ENCODE results near the gene NCAM1. TPM values are rescaled to one million over a fixed set of nuclear protein-coding genes. Genes with fewer than 3 reads are reported as not detected.

The NCAM1 gene
- total and polyA plus RNA-seq, 9 of the 15 experiments (the other 6 are each of a cell fraction or from before 2014, with no cell fraction given): 0.09 to 0.23 TPM; not detected in 7

DNA sequence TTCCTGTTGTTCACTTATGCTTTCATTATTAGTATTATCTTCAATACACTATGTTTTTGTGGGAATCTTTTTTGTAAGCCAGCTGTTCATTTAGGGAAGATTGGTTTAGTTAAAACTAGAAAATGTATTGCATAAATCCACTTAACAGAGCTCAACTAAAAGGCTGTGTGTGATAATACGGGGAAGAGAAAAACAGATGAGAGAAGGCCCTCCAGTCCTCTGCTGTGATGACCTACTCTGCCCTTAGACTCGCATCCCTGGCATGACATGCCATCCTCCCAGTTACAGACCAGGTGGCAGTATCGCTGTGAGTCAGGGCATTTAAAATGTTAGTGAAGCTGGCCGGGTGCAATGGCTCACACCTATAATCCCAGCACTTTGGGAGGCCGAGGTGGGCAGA is 179.8 kb downstream of the NCAM1 start:
- H3K9ac ChIP-seq (ENCODE audit: insufficient read depth in 1 of 2, low read depth in 2 of 2, low read length in 2 of 2): no peak overlapping the region

DNA sequence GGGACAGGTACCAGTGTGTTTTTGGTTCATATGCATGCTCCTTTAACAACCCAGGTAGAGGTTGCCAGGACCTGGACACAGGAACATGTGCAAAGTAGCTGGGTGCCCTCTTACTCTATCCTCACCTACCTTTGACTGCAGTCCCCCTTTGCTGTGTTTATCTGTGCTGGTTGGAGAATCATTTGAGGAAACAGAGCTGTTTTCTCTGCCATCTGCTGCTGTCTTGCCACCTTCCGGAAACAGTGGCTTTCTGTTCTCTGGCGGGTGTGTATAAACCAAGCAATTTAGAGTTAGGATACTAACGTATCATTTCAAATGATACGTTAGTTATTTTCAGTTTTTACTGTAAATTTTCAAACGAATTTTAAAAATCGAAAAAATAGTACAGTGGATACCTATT is 181.3 kb downstream of the NCAM1 start:
- in situ Hi-C loops (cut with MboI): no loop called here
- POLR2A ChIA-PET: no interaction called here

More for the DNA sequence above, 179.8 kb downstream of the NCAM1 start:
- no peak for DNase-seq (ENCODE audit: extremely low read depth in 1 of 4, low spot score in 3 of 4)
- intact Hi-C loops (cut with micrococcal nuclease): no loop called here
- WGBS (ENCODE audit: insufficient coverage, low coverage, missing lambda C conversion rate): 0% methylated on average over 5 of the region's 5 CpGs
- no peaks in the 10 kb centered on the region for H3K36me3 ChIP-seq (ENCODE audit: control insufficient read depth, insufficient read depth, low read length)
- H2AFZ ChIP-seq (ENCODE audit: low read depth, low read length): no peak overlapping the region
- H3K4me1 ChIP-seq (replicated peaks in 1 of 2; ENCODE audit: control insufficient read depth in 2 of 2, insufficient read depth in 2 of 2, low read length in 2 of 2): no peaks in the 10 kb centered on the region
- in situ Hi-C loops (cut with MboI): no loop called here
- H3K27me3 ChIP-seq (ENCODE audit: control insufficient read depth in 2 of 2, insufficient read depth in 2 of 2, low read length in 2 of 2): peaks cover 6 to 25% of the 10 kb centered on the region in 2 experiments; a peak in 4 of 5 replicates
- no peaks in the 10 kb centered on the region for H3K9me3 ChIP-seq (replicated peaks; ENCODE audit: control insufficient read depth, insufficient read depth, low read depth, low read length)
- FAIRE-seq: no peak
- ChIA-PET POLR2A (interaction anchor here (0.6 kb wide), 1 partner anchor 428 kb away, joined by 3 read pairs; no protein-coding TSS in a partner anchor), CTCF (ENCODE audit: low intra/inter-chr PET ratio) (no interaction called here)
- no peak for ATAC-seq
- H3K4me3 ChIP-seq: no peak overlapping the region
- H3K27ac ChIP-seq (ENCODE audit: extremely low read depth, low read depth, low read length): no peak overlapping the region
- TF ChIP-seq SAP30 (IDR thresholded peaks at IDR 0.05; ENCODE audit: borderline replicate concordance, insufficient read depth, low read depth, low read length, poor library complexity, severe bottlenecking) (no peak), TBL1XR1 (IDR thresholded peaks at IDR 0.05; ENCODE audit: low read length in 2 of 2) (no peak)
- no peaks in the 10 kb centered on the region for H3K79me2 ChIP-seq (ENCODE audit: control insufficient read depth, insufficient read depth, low read length)
- H3K9me1 ChIP-seq (ENCODE audit: control insufficient read depth, insufficient read depth, low read length): no peaks in the 10 kb centered on the region
- H3K4me2 ChIP-seq (ENCODE audit: insufficient read depth, low read length): no peak overlapping the region
- H4K20me1 ChIP-seq (replicated peaks; ENCODE audit: control insufficient read depth, insufficient read depth, low read length): no peaks in the 10 kb centered on the region
- no TSS peak for BruUV-seq (replicated peaks)

More for the DNA sequence above, 181.3 kb downstream of the NCAM1 start:
- FAIRE-seq (no peak), ATAC-seq (no peak), DNase-seq (ENCODE audit: extremely low read depth in 1 of 4, low spot score in 3 of 4) (no peak)
- Histone ChIP-seq H3K79me2 (ENCODE audit: control insufficient read depth, insufficient read depth, low read length) (no peaks in the 10 kb centered on the region), H4K20me1 (replicated peaks; ENCODE audit: control insufficient read depth, insufficient read depth, low read length) (no peaks in the 10 kb centered on the region), H3K9me1 (ENCODE audit: control insufficient read depth, insufficient read depth, low read length) (no peaks in the 10 kb centered on the region), H3K9me3 (replicated peaks; ENCODE audit: control insufficient read depth, insufficient read depth, low read depth, low read length) (no peaks in the 10 kb centered on the region), H3K4me2 (ENCODE audit: insufficient read depth, low read length) (no peak overlapping the region), H3K27ac (ENCODE audit: extremely low read depth, low read depth, low read length) (no peak overlapping the region), H2AFZ (ENCODE audit: low read depth, low read length) (no peak overlapping the region), H3K36me3 (ENCODE audit: control insufficient read depth, insufficient read depth, low read length) (no peaks in the 10 kb centered on the region), H3K4me1 (replicated peaks in 1 of 2; ENCODE audit: control insufficient read depth in 2 of 2, insufficient read depth in 2 of 2, low read length in 2 of 2) (no peaks in the 10 kb centered on the region), H3K9ac (ENCODE audit: insufficient read depth in 1 of 2, low read depth in 2 of 2, low read length in 2 of 2) (no peak overlapping the region), H3K27me3 (ENCODE audit: control insufficient read depth in 2 of 2, insufficient read depth in 2 of 2, low read length in 2 of 2) (peaks cover 4 to 17% of the 10 kb centered on the region in 2 experiments; a peak in 4 of 5 replicates), H3K4me3 (no peak overlapping the region)
- BruUV-seq (replicated peaks): no TSS peak
- CTCF ChIA-PET (ENCODE audit: low intra/inter-chr PET ratio): no interaction called here
- TF ChIP-seq HSF4 (CRISPR knock-in tag; IDR thresholded peaks at IDR 0.05; ENCODE audit: borderline replicate concordance) (no peak), ZNF316 (IDR thresholded peaks at IDR 0.05) (no peak), PHF21A (IDR thresholded peaks at IDR 0.05; ENCODE audit: borderline replicate concordance, low read depth) (no peak), MIER1 (IDR thresholded peaks at IDR 0.05; ENCODE audit: low read depth) (no peak), ZNF695 (CRISPR knock-in tag; IDR thresholded peaks at IDR 0.05) (no peak), TGIF2 (CRISPR knock-in tag; IDR thresholded peaks at IDR 0.05) (no peak)
- TF ChIP-seq, protein P1, sequence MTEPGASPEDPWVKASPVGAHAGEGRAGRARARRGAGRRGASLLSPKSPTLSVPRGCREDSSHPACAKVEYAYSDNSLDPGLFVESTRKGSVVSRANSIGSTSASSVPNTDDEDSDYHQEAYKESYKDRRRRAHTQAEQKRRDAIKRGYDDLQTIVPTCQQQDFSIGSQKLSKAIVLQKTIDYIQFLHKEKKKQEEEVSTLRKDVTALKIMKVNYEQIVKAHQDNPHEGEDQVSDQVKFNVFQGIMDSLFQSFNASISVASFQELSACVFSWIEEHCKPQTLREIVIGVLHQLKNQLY (CRISPR knock-in tag; conservative IDR thresholded peaks at IDR 0.05): no peak
- TF ChIP-seq, protein P2, sequence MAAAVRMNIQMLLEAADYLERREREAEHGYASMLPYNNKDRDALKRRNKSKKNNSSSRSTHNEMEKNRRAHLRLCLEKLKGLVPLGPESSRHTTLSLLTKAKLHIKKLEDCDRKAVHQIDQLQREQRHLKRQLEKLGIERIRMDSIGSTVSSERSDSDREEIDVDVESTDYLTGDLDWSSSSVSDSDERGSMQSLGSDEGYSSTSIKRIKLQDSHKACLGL (CRISPR knock-in tag; IDR thresholded peaks at IDR 0.05; ENCODE audit: borderline replicate concordance, poor library complexity, severe bottlenecking): no peak
- TF ChIP-seq, protein P3, sequence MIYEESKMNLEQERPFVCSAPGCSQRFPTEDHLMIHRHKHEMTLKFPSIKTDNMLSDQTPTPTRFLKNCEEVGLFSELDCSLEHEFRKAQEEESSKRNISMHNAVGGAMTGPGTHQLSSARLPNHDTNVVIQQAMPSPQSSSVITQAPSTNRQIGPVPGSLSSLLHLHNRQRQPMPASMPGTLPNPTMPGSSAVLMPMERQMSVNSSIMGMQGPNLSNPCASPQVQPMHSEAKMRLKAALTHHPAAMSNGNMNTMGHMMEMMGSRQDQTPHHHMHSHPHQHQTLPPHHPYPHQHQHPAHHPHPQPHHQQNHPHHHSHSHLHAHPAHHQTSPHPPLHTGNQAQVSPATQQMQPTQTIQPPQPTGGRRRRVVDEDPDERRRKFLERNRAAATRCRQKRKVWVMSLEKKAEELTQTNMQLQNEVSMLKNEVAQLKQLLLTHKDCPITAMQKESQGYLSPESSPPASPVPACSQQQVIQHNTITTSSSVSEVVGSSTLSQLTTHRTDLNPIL (CRISPR knock-in tag; IDR thresholded peaks at IDR 0.05): no peak
- TF ChIP-seq, protein P4, sequence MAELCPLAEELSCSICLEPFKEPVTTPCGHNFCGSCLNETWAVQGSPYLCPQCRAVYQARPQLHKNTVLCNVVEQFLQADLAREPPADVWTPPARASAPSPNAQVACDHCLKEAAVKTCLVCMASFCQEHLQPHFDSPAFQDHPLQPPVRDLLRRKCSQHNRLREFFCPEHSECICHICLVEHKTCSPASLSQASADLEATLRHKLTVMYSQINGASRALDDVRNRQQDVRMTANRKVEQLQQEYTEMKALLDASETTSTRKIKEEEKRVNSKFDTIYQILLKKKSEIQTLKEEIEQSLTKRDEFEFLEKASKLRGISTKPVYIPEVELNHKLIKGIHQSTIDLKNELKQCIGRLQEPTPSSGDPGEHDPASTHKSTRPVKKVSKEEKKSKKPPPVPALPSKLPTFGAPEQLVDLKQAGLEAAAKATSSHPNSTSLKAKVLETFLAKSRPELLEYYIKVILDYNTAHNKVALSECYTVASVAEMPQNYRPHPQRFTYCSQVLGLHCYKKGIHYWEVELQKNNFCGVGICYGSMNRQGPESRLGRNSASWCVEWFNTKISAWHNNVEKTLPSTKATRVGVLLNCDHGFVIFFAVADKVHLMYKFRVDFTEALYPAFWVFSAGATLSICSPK (IDR thresholded peaks at IDR 0.05; ENCODE audit: borderline replicate concordance): no peak
- intact Hi-C loops (cut with micrococcal nuclease): no loop called here
- WGBS (ENCODE audit: insufficient coverage, low coverage, missing lambda C conversion rate): 3% methylated on average over 6 of the region's 6 CpGs

Measured in K562 (cell line).